Colonic mucosa (tissue), 4 donors: ENCODE results near the gene FARP1. TPM values are rescaled to one million over a fixed set of nuclear protein-coding genes. Genes with fewer than 3 reads are reported as not detected.

Experiments used
- DNase-seq: peaks from one replicate; pipeline ENCODE4 v3.0.0-alpha.2; 2020
- H3K27ac ChIP-seq: fragments of 200-600 bp; one replicate; pipeline ENCODE4 v1.8.0; 2021
- H3K27me3 ChIP-seq: fragments of 200-600 bp; one replicate; pipeline ENCODE4 v1.8.0; 2021
- H3K36me3 ChIP-seq: fragments of 200-600 bp; one replicate; pipeline ENCODE4 v1.8.0; 2021
- H3K4me1 ChIP-seq: fragments of 200-600 bp; one replicate; pipeline ENCODE4 v1.8.0; 2021; ENCODE audit warnings: mild to moderate bottlenecking
- H3K4me3 ChIP-seq: fragments of 200-600 bp; one replicate; pipeline ENCODE4 v1.8.0; 2021
- H3K9ac ChIP-seq, 2 donors: one replicate each; pipeline ENCODE4 v1.7.0; 2013; ENCODE audit warnings: control low read depth in 2 of 2, low read depth in 2 of 2, low read length in 2 of 2
- H3K9me3 ChIP-seq: fragments of 200-600 bp; one replicate; pipeline ENCODE4 v1.8.0; 2021
- CTCF ChIP-seq: fragments of 200-600 bp; IDR thresholded peaks from one replicate; pipeline ENCODE4 v1.8.0; 2022; ENCODE audit warnings: antibody characterized with exemption, mild to moderate bottlenecking
- intact Hi-C: fragments of 100-400 bp; cut with DNase I; formaldehyde crosslinking; loops from one replicate; pipeline ENCODE4 v1.14.1; 2022
- total RNA-seq, 2 donors: library from RNA; stranded (reverse); fragmentation: NEBNext Ultra II Directional in 1 of 2; extraction: Animal tissue kit (Norgen Biotek cat#: 25700) in 1 of 2; gene quantifications; one replicate each; pipeline ENCODE4 v1.2.1, GENCODE V29; 2021
- donor health status: healthy.
- donor health status: DM: no; HTN: no; CAD: no.
- donor health status: DM: no; HTN: no; CAD: no.

FARP1 gene
- total RNA-seq, 2 donors from 2014 or later = 39.1 to 53.5 TPM

GRCh38 chr13:98169331-98169730 is 26.4 kb downstream of the FARP1 start:
- peaks cover 8% of the 10 kb centered on the region for H3K4me1 ChIP-seq
- TF ChIP-seq CTCF = no peak
- intact Hi-C loops = no loop called here
- H3K27me3 ChIP-seq = no peaks in the 10 kb centered on the region
- no peaks in the 10 kb centered on the region for H3K36me3 ChIP-seq
- H3K9me3 ChIP-seq = no peaks in the 10 kb centered on the region
- no peak overlapping the region for H3K9ac ChIP-seq
- H3K4me3 ChIP-seq = no peak overlapping the region
- no peak overlapping the region for H3K27ac ChIP-seq
- DNase-seq = no peak

GRCh38 chr13:98171900-98172589 is 29.2 kb downstream of the FARP1 start:
- Histone ChIP-seq H3K27me3 (no peaks in the 10 kb centered on the region), H3K9ac (peak overlapping the region in 1 of 2 donors; percentile 12), H3K9me3 (no peaks in the 10 kb centered on the region), H3K36me3 (no peaks in the 10 kb centered on the region), H3K4me3 (no peak overlapping the region), H3K4me1 (peaks cover 8% of the 10 kb centered on the region), H3K27ac (peak overlapping the region; percentile 47)
- DNase-seq = no peak
- no peak for TF ChIP-seq CTCF
- intact Hi-C loops = no loop called here

GRCh38 chr13:98172590-98173422 is 29.9 kb downstream of the FARP1 start:
- no peaks in the 10 kb centered on the region for H3K9me3 ChIP-seq
- H3K36me3 ChIP-seq = no peaks in the 10 kb centered on the region
- H3K9ac ChIP-seq = peak overlapping the region in 1 of 2 donors; percentile 23
- peaks cover 8% of the 10 kb centered on the region for H3K4me1 ChIP-seq
- H3K27ac ChIP-seq = peak overlapping the region; percentile 47
- no peak for DNase-seq
- no peak overlapping the region for H3K4me3 ChIP-seq
- no peak for TF ChIP-seq CTCF
- intact Hi-C loops = no loop called here
- H3K27me3 ChIP-seq = no peaks in the 10 kb centered on the region

- peak overlapping the region in 1 of 2 donors; percentile 23 for H3K9ac ChIP-seq
- H3K4me1 ChIP-seq = peaks cover 8% of the 10 kb centered on the region
- H3K9me3 ChIP-seq = no peaks in the 10 kb centered on the region
- TF ChIP-seq CTCF = no peak
- intact Hi-C loops = no loop called here
- DNase-seq = no peak
- no peaks in the 10 kb centered on the region for H3K27me3 ChIP-seq
- H3K27ac ChIP-seq = peak overlapping the region; percentile 47
- H3K36me3 ChIP-seq = no peaks in the 10 kb centered on the region
- H3K4me3 ChIP-seq = no peak overlapping the region
These were observed 30.7 kb downstream of the FARP1 start for GRCh38 chr13:98173431-98174152.

GRCh38 chr13:98174307-98174706 is 31.4 kb downstream of the FARP1 start:
- no peaks in the 10 kb centered on the region for H3K9me3 ChIP-seq
- peaks cover 8% of the 10 kb centered on the region for H3K4me1 ChIP-seq
- no peak overlapping the region for H3K4me3 ChIP-seq
- no peaks in the 10 kb centered on the region for H3K27me3 ChIP-seq
- intact Hi-C loops = no loop called here
- no peak for DNase-seq
- no peaks in the 10 kb centered on the region for H3K36me3 ChIP-seq
- TF ChIP-seq CTCF = no peak
- no peak overlapping the region for H3K9ac ChIP-seq
- peak overlapping the region; percentile 44 for H3K27ac ChIP-seq
